GM12873 (cell line): ENCODE data around the gene DYSF.

Experiments
- CTCF ChIP-seq: IDR thresholded peaks from 2 replicates; pipeline ENCODE4 v1.5.1; 2012; ENCODE audit warnings: low read depth, mild to moderate bottlenecking, moderate library complexity, low read length, control low read depth; ENCODE audit not compliant: insufficient read depth; ENCODE audit errors: missing control alignments

The DYSF gene

GRCh38 chr2:71691747-71692441 lies 238.5 kb downstream of the DYSF start:
- TF ChIP-seq CTCF = no peak

GRCh38 chr2:71692621-71693277 lies 239.4 kb downstream of the DYSF start:
- no peak for TF ChIP-seq CTCF

GRCh38 chr2:71693286-71694270 lies 240.2 kb downstream of the DYSF start:
- no peak for TF ChIP-seq CTCF

- no peak for TF ChIP-seq CTCF
Observed at GRCh38 chr2:71694501-71695234, 241.3 kb downstream of the DYSF start.

GRCh38 chr2:71695235-71696120 lies 242.1 kb downstream of the DYSF start:
- no peak for TF ChIP-seq CTCF

GRCh38 chr2:71696381-71696780 lies 243.0 kb downstream of the DYSF start:
- TF ChIP-seq CTCF = no peak
